ENCODE measurements around the gene DNPH1. TPM values are rescaled to one million over a fixed set of nuclear protein-coding genes. Genes with fewer than 3 reads are reported as not detected.

DNPH1 gene
- total and polyA plus RNA-seq, 10 of the 15 experiments (the other 5 are each of a cell fraction or from before 2014, with no cell fraction given) = 7.0 to 136 (median 67.7) TPM

- H2AFZ ChIP-seq (ENCODE audit: control insufficient read depth, low read depth, low read length) = no peak overlapping the region
- no peaks in the 10 kb centered on the region for H3K27me3 ChIP-seq (replicated peaks in 1 of 2; ENCODE audit: control insufficient read depth in 2 of 2, insufficient read depth in 2 of 2, low read length in 1 of 2)
- ChIA-PET POLR2A (interaction anchor here (1.5 to 2.2 kb wide), 5 partner anchors 8 to 41 kb away, joined by 3 to 11 read pairs (median 6); no protein-coding TSS in a partner anchor), CTCF (interaction anchor here (1.3 kb wide), 1 partner anchor 40 kb away, joined by 5 read pairs; no protein-coding TSS in a partner anchor), SMC1A (ENCODE audit: uncharacterized antibody, unreplicated experiment) (interaction anchor here (1.2 to 1.7 kb wide), 2 partner anchors 10 to 322 kb away, joined by 3 to 6 read pairs; no protein-coding TSS in a partner anchor), RAD21 (ENCODE audit: unreplicated experiment) (interaction anchor here (0.6 to 1.5 kb wide), 2 partner anchors 41 to 186 kb away, joined by 3 read pairs; partner anchors contain the start of gene ZNF318)
- H3K27ac ChIP-seq (ENCODE audit: control insufficient read depth, insufficient read depth) = no peak overlapping the region
- H3K9me3 ChIP-seq (replicated peaks; ENCODE audit: control insufficient read depth, insufficient read depth, low read length) = no peaks in the 10 kb centered on the region; the same call in 2 of the 3 replicates
- WGBS (ENCODE audit: insufficient coverage, insufficient replicate concordance, low lambda C conversion rate, missing lambda C conversion rate) = 94% methylated on average over 4 of the region's 4 CpGs
- H3K4me2 ChIP-seq (ENCODE audit: control insufficient read depth, insufficient read depth) = peak overlapping the region; percentile 78
- peaks cover 11% of the 10 kb centered on the region for H3K79me2 ChIP-seq (ENCODE audit: control insufficient read depth, insufficient read depth, low read length)
- TF ChIP-seq CEBPZ (IDR thresholded peaks at IDR 0.05; ENCODE audit: low read depth, low read length) (no peak), POU2F2 (IDR thresholded peaks at IDR 0.05; ENCODE audit: borderline replicate concordance, low read depth, low read length) (no peak), PML (IDR thresholded peaks at IDR 0.05; ENCODE audit: low read length) (no peak), KAT2A (conservative IDR thresholded peaks at IDR 0.05; ENCODE audit: control insufficient read depth, low read depth, low read length) (no peak), CBFB (IDR thresholded peaks at IDR 0.05; ENCODE audit: low read depth) (no peak), SIX5 (IDR thresholded peaks at IDR 0.05; ENCODE audit: low read depth, low read length, severe bottlenecking) (no peak), IRF4 (IDR thresholded peaks at IDR 0.05; ENCODE audit: low read depth, low read length) (no peak)
- in situ Hi-C loops (cut with MboI) (no loop called here), intact Hi-C loops (cut with micrococcal nuclease; ENCODE audit: unreplicated experiment) (no loop called here)
- DNase-seq (ENCODE audit: low read depth, low spot score) (no peak), ATAC-seq (no peak), FAIRE-seq (peak; percentile 13)
- H3K36me3 ChIP-seq (ENCODE audit: control insufficient read depth in 2 of 2, insufficient read depth in 2 of 2, low read length in 1 of 2) = peaks cover 9 to 17% of the 10 kb centered on the region in 2 experiments; a peak in 3 of 4 replicates
- H3K9ac ChIP-seq (ENCODE audit: control insufficient read depth, insufficient read depth, low read length) = peak overlapping the region; percentile 30; the same call in 1 of the 2 replicates
- H3K4me3 ChIP-seq = peak overlapping the region; percentile 69; the same call in 1 of the 2 replicates
- H4K20me1 ChIP-seq (ENCODE audit: control insufficient read depth, insufficient read depth) = no peaks in the 10 kb centered on the region
- H3K4me1 ChIP-seq (ENCODE audit: control insufficient read depth, insufficient read depth, low read length) = peaks cover 13% of the 10 kb centered on the region
- no TSS peak for BruUV-seq (replicated peaks)
Observed at GRCh38 chr6:43183441-43183840, 45.8 kb downstream of the DNPH1 start.
